ENCODE results near the gene CAVIN2.

CAVIN2 gene

DNA sequence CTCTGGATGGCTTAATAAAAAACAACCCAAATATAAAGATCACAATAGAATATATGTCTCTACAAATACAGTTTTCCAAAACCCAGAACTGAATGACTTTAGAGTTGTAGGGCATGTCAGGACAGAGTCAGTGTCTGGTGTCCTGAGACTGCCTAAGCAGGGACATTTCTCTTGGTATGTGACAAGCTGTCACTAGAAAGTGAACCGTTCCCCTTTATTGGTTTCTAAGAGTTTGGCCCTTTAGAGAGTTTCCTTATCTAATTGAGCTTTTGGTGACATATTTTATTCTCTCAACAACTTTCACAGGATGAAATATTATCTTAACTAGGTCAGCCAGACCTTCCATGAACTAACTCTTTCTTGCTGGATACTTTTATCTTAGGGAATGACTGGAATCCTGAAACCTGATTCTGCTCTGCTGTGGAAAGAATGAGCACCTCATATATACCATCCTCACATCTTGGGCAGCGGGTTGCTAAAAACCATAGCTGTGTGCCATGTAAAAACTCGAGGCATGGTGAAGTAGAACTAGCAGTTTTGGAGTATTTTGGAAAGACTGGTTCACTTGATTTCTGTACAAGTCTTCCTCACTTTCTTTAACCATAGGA, 54.8 kb downstream of the CAVIN2 start:
- no peaks in the 10 kb centered on the region for H3K4me1 ChIP-seq (ENCODE audit: low read length)
- H3K27me3 ChIP-seq (replicated peaks; ENCODE audit: insufficient read depth, low read length), result no peaks in the 10 kb centered on the region
- no peaks in the 10 kb centered on the region for H4K20me1 ChIP-seq (ENCODE audit: insufficient read depth, low read length)
- H3K79me2 ChIP-seq (ENCODE audit: low read length), result no peaks in the 10 kb centered on the region
- no peaks in the 10 kb centered on the region for H3F3A ChIP-seq (ENCODE audit: insufficient read depth, low read length)
- no peak overlapping the region for H3K27ac ChIP-seq (ENCODE audit: low read length)
- no peaks in the 10 kb centered on the region for H3K36me3 ChIP-seq (replicated peaks; ENCODE audit: insufficient read depth, low read length)
- no peak for DNase-seq
- TF ChIP-seq EZH2 (optimal IDR thresholded peaks at IDR 0.05; ENCODE audit: low read depth, low read length) (no peak), EZH2phosphoT487 (IDR thresholded peaks at IDR 0.05; ENCODE audit: low read length) (no peak)
- TF ChIP-seq, protein P1, sequence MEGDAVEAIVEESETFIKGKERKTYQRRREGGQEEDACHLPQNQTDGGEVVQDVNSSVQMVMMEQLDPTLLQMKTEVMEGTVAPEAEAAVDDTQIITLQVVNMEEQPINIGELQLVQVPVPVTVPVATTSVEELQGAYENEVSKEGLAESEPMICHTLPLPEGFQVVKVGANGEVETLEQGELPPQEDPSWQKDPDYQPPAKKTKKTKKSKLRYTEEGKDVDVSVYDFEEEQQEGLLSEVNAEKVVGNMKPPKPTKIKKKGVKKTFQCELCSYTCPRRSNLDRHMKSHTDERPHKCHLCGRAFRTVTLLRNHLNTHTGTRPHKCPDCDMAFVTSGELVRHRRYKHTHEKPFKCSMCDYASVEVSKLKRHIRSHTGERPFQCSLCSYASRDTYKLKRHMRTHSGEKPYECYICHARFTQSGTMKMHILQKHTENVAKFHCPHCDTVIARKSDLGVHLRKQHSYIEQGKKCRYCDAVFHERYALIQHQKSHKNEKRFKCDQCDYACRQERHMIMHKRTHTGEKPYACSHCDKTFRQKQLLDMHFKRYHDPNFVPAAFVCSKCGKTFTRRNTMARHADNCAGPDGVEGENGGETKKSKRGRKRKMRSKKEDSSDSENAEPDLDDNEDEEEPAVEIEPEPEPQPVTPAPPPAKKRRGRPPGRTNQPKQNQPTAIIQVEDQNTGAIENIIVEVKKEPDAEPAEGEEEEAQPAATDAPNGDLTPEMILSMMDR (IDR thresholded peaks at IDR 0.05; ENCODE audit: low read length), result no peak
- no peaks in the 10 kb centered on the region for H3K9me2 ChIP-seq (replicated peaks; ENCODE audit: insufficient read depth, low read length)
- H3K9ac ChIP-seq (ENCODE audit: low read length), result no peak overlapping the region
- H3K4me2 ChIP-seq (ENCODE audit: low read depth, low read length), result no peak overlapping the region
- no peaks in the 10 kb centered on the region for H3K9me3 ChIP-seq (replicated peaks; ENCODE audit: insufficient read depth, low read length)
- no peak overlapping the region for H3K4me3 ChIP-seq (ENCODE audit: low read length)
- no peak overlapping the region for H2AFZ ChIP-seq (ENCODE audit: low read length)

DNA sequence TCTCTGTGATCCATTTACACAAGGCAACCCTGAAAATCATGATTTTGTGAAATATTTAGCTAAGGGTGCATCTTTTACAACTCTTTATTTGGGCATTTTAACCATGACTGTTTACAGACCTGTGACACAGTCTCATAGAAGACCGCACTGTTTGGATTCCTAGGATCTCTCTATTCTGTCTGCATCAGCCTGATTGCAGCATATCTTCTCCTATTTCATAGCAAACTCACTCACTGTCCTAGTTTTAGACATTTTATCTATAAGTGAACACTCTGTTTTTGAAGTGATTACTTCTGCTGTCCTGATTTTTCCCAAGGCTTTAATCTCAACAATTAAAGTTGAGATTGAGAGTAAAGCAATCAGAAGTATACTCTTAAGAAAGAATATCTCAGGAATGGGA, 56.2 kb downstream of the CAVIN2 start:
- no peaks in the 10 kb centered on the region for H3K4me1 ChIP-seq (ENCODE audit: low read length)
- no peak overlapping the region for H3K4me3 ChIP-seq (ENCODE audit: low read length)
- no peak overlapping the region for H3K27ac ChIP-seq (ENCODE audit: low read length)
- H3K79me2 ChIP-seq (ENCODE audit: low read length), result no peaks in the 10 kb centered on the region
- H4K20me1 ChIP-seq (ENCODE audit: insufficient read depth, low read length), result no peaks in the 10 kb centered on the region
- H3K9me3 ChIP-seq (replicated peaks; ENCODE audit: insufficient read depth, low read length), result no peaks in the 10 kb centered on the region
- no peaks in the 10 kb centered on the region for H3K9me2 ChIP-seq (replicated peaks; ENCODE audit: insufficient read depth, low read length)
- no peaks in the 10 kb centered on the region for H3K27me3 ChIP-seq (replicated peaks; ENCODE audit: insufficient read depth, low read length)
- no peak for DNase-seq
- H3K36me3 ChIP-seq (replicated peaks; ENCODE audit: insufficient read depth, low read length), result no peaks in the 10 kb centered on the region
- TF ChIP-seq EZH2phosphoT487 (IDR thresholded peaks at IDR 0.05; ENCODE audit: low read length) (no peak), EZH2 (optimal IDR thresholded peaks at IDR 0.05; ENCODE audit: low read depth, low read length) (no peak)
- TF ChIP-seq, protein P1 (IDR thresholded peaks at IDR 0.05; ENCODE audit: low read length), result no peak
- H3K4me2 ChIP-seq (ENCODE audit: low read depth, low read length), result no peak overlapping the region
- no peak overlapping the region for H2AFZ ChIP-seq (ENCODE audit: low read length)
- no peaks in the 10 kb centered on the region for H3F3A ChIP-seq (ENCODE audit: insufficient read depth, low read length)
- H3K9ac ChIP-seq (ENCODE audit: low read length), result no peak overlapping the region

DNA sequence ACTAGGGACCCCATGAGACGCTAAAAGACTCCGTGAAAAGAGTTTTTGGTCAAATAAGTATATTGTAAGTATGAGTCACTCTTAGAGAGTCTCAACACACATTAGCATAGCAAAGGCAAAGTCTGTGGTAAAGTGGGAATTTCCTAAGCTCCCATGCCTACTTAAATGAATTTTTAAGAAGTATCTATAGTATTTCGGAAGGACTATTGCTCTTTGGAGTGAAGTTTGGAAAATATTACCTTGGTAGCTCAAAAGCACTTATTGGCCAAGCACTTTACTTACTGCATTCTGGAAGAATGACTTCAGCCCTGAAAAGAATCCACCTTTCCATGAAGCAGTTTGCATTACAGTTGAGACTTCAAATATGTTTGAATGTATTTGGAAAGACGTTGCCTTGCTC, 57.1 kb downstream of the CAVIN2 start:
- no peak overlapping the region for H3K4me2 ChIP-seq (ENCODE audit: low read depth, low read length)
- no peaks in the 10 kb centered on the region for H3F3A ChIP-seq (ENCODE audit: insufficient read depth, low read length)
- H3K9me2 ChIP-seq (replicated peaks; ENCODE audit: insufficient read depth, low read length), result no peaks in the 10 kb centered on the region
- no peaks in the 10 kb centered on the region for H3K4me1 ChIP-seq (ENCODE audit: low read length)
- no peak overlapping the region for H2AFZ ChIP-seq (ENCODE audit: low read length)
- TF ChIP-seq, protein P1 (IDR thresholded peaks at IDR 0.05; ENCODE audit: low read length), result no peak
- TF ChIP-seq EZH2phosphoT487 (IDR thresholded peaks at IDR 0.05; ENCODE audit: low read length) (no peak), EZH2 (optimal IDR thresholded peaks at IDR 0.05; ENCODE audit: low read depth, low read length) (no peak)
- no peak overlapping the region for H3K9ac ChIP-seq (ENCODE audit: low read length)
- no peaks in the 10 kb centered on the region for H3K79me2 ChIP-seq (ENCODE audit: low read length)
- H4K20me1 ChIP-seq (ENCODE audit: insufficient read depth, low read length), result no peaks in the 10 kb centered on the region
- no peak for DNase-seq
- no peak overlapping the region for H3K4me3 ChIP-seq (ENCODE audit: low read length)
- no peaks in the 10 kb centered on the region for H3K36me3 ChIP-seq (replicated peaks; ENCODE audit: insufficient read depth, low read length)
- H3K27me3 ChIP-seq (replicated peaks; ENCODE audit: insufficient read depth, low read length), result no peaks in the 10 kb centered on the region
- no peak overlapping the region for H3K27ac ChIP-seq (ENCODE audit: low read length)
- no peaks in the 10 kb centered on the region for H3K9me3 ChIP-seq (replicated peaks; ENCODE audit: insufficient read depth, low read length)
